SK-N-SH (cell line): ENCODE measurements around the gene EPB41L4A. TPM values are rescaled to one million over a fixed set of nuclear protein-coding genes. Genes with fewer than 3 reads are reported as not detected.

Source experiments
- CTCF ChIA-PET: fragments of 300-600, 350-600 bp; formaldehyde crosslinking; extraction: SDS; loops from one replicate; lab custom pipeline; 2021; lab: Yijun Ruan, JAX
- POLR2A ChIA-PET: fragments of 350-600 bp; sonication (Branson Sonifier 250); formaldehyde crosslinking; extraction: SDS; loops from one replicate; lab custom pipeline; 2020; ENCODE audit warnings: antibody characterized with exemption, inconsistent platforms; lab: Yijun Ruan, JAX
- DNase-seq: peaks from one replicate; pipeline ENCODE4 v3.0.0; 2012
- H2AFZ ChIP-seq: fragments of 200-600 bp; sonication (generic); 2 replicates; pipeline ENCODE4 v1.8.1; 2016; ENCODE audit warnings: antibody characterized with exemption, mild to moderate bottlenecking, low read depth
- H3F3A ChIP-seq: fragments of 200-600 bp; sonication (generic); replicated peaks from 2 replicates; pipeline ENCODE3; 2016; ENCODE audit warnings: antibody characterized with exemption, mild to moderate bottlenecking; ENCODE audit not compliant: insufficient read depth
- H3K27ac ChIP-seq, 2 experiments: fragments of 200-500 bp in 1 of 2; fragments of 200-600 bp in 1 of 2; sonication (Bioruptor generic) in 1 of 2; sonication (generic), shearing (Covaris generic) in 1 of 2; 2 replicates each; pipeline versions ENCODE4 v1.5.1 to v1.6.1; 2014 to 2016; ENCODE audit warnings: low read depth in 2 of 2, inconsistent platforms in 1 of 2, low read length in 1 of 2, mild to moderate bottlenecking in 1 of 2, mixed read lengths in 1 of 2
- H3K27me3 ChIP-seq: fragments of 200-600 bp; sonication (generic), shearing (Covaris generic); 2 replicates; pipeline ENCODE4 v1.6.1; 2016; ENCODE audit warnings: mixed run types; ENCODE audit not compliant: insufficient read depth
- H3K36me3 ChIP-seq, 2 experiments: fragments of 200-500 bp in 1 of 2; fragments of 200-600 bp in 1 of 2; sonication (Bioruptor generic) in 1 of 2; sonication (generic) in 1 of 2; replicated peaks in 1 of 2; 2 replicates each; pipeline versions ENCODE3 to v1.5.1; 2014 to 2016; ENCODE audit warnings: low read length in 1 of 2, mild to moderate bottlenecking in 1 of 2; ENCODE audit not compliant: insufficient read depth in 2 of 2, control insufficient read depth in 1 of 2
- H3K4me1 ChIP-seq, 2 experiments: fragments of 200-500 bp in 1 of 2; fragments of 200-600 bp in 1 of 2; sonication (Bioruptor generic) in 1 of 2; sonication (generic), shearing (Covaris generic) in 1 of 2; 2 replicates each; pipeline versions ENCODE4 v1.5.1 to v1.6.1; 2014 to 2016; ENCODE audit warnings: low read depth in 1 of 2, low read length in 1 of 2, mixed run types in 1 of 2; ENCODE audit not compliant: insufficient read depth in 2 of 2, control insufficient read depth in 1 of 2
- H3K4me2 ChIP-seq: fragments of 200-600 bp; sonication (generic), shearing (Covaris generic); 2 replicates; pipeline ENCODE4 v1.6.1; 2017; ENCODE audit warnings: mixed run types
- H3K4me3 ChIP-seq, 2 experiments: fragments of 200-500 bp in 1 of 2; fragments of 200-600 bp in 1 of 2; sonication (Bioruptor generic) in 1 of 2; sonication (generic), shearing (Covaris generic) in 1 of 2; 2 replicates each; pipeline versions ENCODE4 v1.5.1 to v1.8.1; 2014 to 2016; ENCODE audit warnings: low read depth in 2 of 2, inconsistent platforms in 1 of 2, low read length in 1 of 2, mild to moderate bottlenecking in 1 of 2, mixed read lengths in 1 of 2, moderate library complexity in 1 of 2
- H3K79me2 ChIP-seq: fragments of 200-600 bp; sonication (generic); 2 replicates; pipeline ENCODE4 v1.8.1; 2017; ENCODE audit warnings: mild to moderate bottlenecking; ENCODE audit not compliant: insufficient read depth
- H3K9ac ChIP-seq: fragments of 200-600 bp; sonication (generic); 2 replicates; pipeline ENCODE4 v1.6.1; 2017; ENCODE audit warnings: mixed run types
- H3K9me2 ChIP-seq: fragments of 200-600 bp; sonication (generic); 2 replicates; pipeline ENCODE4 v1.6.1; 2017; ENCODE audit warnings: mixed run types
- H3K9me3 ChIP-seq: fragments of 200-600 bp; sonication (generic); 2 replicates; pipeline ENCODE4 v1.6.1; 2017; ENCODE audit warnings: mixed run types, mild to moderate bottlenecking, moderate library complexity
- H4K20me1 ChIP-seq: fragments of 200-600 bp; sonication (generic); 2 replicates; pipeline ENCODE4 v1.6.1; 2017; ENCODE audit warnings: mild to moderate bottlenecking, mixed run types; ENCODE audit not compliant: insufficient read depth
- CHD2 ChIP-seq: fragments of 150-350 bp; IDR thresholded peaks from 2 replicates; pipeline ENCODE4 v1.6.1; 2018; ENCODE audit warnings: low read length; ENCODE audit not compliant: partially characterized antibody
- FOXM1 ChIP-seq: IDR thresholded peaks from 2 replicates; pipeline ENCODE4 v1.4.0; 2012; ENCODE audit warnings: low read depth, mild to moderate bottlenecking
- POLR2AphosphoS5 ChIP-seq: IDR thresholded peaks from 2 replicates; pipeline ENCODE4 v1.6.1; 2012; ENCODE audit warnings: low read depth, low read length
- RFX5 ChIP-seq: IDR thresholded peaks from 2 replicates; pipeline ENCODE4 v1.6.1; 2012; ENCODE audit warnings: mild to moderate bottlenecking, improper control_type of control experiment, low read length
- WGBS: methylation state at CpG from one replicate; pipeline ENCODE4 v1.1.6; 2017; ENCODE audit warnings: low lambda C conversion rate; 5-methylcytosine and 5-hydroxymethylcytosine counted together
- polyA plus RNA-seq, 3 experiments: library from polyadenylated mRNA; depleted of rRNA; stranded (reverse); fragments of >200 nt; gene quantifications; 2 replicates each; pipeline ENCODE4 v1.2.3, GENCODE V29; 2012
- TF ChIP-seq, protein P1 (sequence below): fragments of 150-350 bp; IDR thresholded peaks from 2 replicates; pipeline ENCODE4 v1.6.1; 2017; ENCODE audit warnings: antibody characterized with exemption, low read length, low read depth, borderline replicate concordance
- TF ChIP-seq, protein P2 (sequence below): IDR thresholded peaks from 2 replicates; pipeline ENCODE4 v1.4.0; 2012; ENCODE audit warnings: low read depth, borderline replicate concordance
- TF ChIP-seq, protein P3 (sequence below): IDR thresholded peaks from 2 replicates; pipeline ENCODE4 v1.6.1; 2012; ENCODE audit warnings: mild to moderate bottlenecking, low read depth, low read length, moderate library complexity

EPB41L4A gene
- polyA plus RNA-seq, 1 of the 3 experiments (the other 2 are of a cell fraction) = 0.07 TPM

DNA sequence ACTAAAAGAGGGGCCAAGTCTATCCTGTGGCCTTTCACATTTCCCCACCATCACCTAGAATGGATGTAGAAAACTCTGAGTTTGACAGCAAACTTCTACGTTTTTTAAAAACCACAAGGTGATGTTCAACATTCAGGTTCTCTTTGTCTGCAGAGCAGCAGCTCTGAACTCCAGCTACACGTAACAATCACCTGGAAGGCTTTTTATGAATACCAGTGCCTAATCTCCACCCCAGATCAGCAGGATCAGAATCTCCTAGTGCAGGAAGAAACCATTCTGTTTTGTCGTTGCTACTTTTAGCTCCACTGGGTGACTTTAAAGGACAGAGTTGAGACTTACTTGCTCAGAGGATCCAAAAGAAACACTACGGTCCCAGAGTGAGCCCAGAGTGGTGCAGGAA lies 44.3 kb downstream of the EPB41L4A start:
- H3K9ac ChIP-seq = no peak overlapping the region
- H3K36me3 ChIP-seq = no peaks in the 10 kb centered on the region
- no peak overlapping the region for H3K4me2 ChIP-seq
- no peaks in the 10 kb centered on the region; the same call in 1 of the 2 replicates for H3K27me3 ChIP-seq
- TF ChIP-seq POLR2AphosphoS5 = no peak
- TF ChIP-seq RFX5 = no peak
- H4K20me1 ChIP-seq = no peaks in the 10 kb centered on the region
- no peaks in the 10 kb centered on the region for H3K4me1 ChIP-seq
- no peak overlapping the region for H3K4me3 ChIP-seq
- no peak overlapping the region for H3K27ac ChIP-seq
- no peak for DNase-seq
- H3K79me2 ChIP-seq = no peaks in the 10 kb centered on the region
- H3K9me2 ChIP-seq = no peaks in the 10 kb centered on the region
- 38% methylated on average over 4 of the region's 4 CpGs for WGBS
- CTCF ChIA-PET = no interaction called here
- H3F3A ChIP-seq = no peaks in the 10 kb centered on the region
- H2AFZ ChIP-seq = no peak overlapping the region
- POLR2A ChIA-PET = no interaction called here
- H3K9me3 ChIP-seq = no peaks in the 10 kb centered on the region

DNA sequence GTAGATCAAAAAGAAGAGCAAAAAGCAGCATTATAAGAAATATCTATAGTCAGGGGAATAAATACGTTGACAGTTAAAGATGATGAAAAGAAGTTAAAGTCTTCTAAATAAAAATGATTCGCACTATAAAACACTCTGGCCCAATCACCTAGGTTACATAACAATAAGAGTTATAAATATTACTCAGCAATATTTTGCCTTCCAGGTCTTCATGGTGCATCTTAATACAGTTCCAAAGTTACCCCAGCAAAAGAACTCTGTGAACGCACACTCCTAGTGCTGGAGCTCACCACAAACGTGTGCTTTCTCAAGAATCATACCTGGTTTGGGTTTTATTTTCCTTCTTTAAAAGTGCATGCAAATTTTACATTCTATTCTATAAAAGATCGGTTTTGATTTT lies 44.7 kb downstream of the EPB41L4A start:
- H3F3A ChIP-seq = no peaks in the 10 kb centered on the region
- H3K4me2 ChIP-seq = no peak overlapping the region
- H3K79me2 ChIP-seq = no peaks in the 10 kb centered on the region
- no peaks in the 10 kb centered on the region for H4K20me1 ChIP-seq
- no peak for TF ChIP-seq POLR2AphosphoS5
- TF ChIP-seq, protein P1, sequence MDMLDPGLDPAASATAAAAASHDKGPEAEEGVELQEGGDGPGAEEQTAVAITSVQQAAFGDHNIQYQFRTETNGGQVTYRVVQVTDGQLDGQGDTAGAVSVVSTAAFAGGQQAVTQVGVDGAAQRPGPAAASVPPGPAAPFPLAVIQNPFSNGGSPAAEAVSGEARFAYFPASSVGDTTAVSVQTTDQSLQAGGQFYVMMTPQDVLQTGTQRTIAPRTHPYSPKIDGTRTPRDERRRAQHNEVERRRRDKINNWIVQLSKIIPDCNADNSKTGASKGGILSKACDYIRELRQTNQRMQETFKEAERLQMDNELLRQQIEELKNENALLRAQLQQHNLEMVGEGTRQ = no peak
- TF ChIP-seq, protein P2, sequence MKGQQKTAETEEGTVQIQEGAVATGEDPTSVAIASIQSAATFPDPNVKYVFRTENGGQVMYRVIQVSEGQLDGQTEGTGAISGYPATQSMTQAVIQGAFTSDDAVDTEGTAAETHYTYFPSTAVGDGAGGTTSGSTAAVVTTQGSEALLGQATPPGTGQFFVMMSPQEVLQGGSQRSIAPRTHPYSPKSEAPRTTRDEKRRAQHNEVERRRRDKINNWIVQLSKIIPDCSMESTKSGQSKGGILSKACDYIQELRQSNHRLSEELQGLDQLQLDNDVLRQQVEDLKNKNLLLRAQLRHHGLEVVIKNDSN = no peak
- no peak for TF ChIP-seq RFX5
- TF ChIP-seq FOXM1 = no peak
- TF ChIP-seq CHD2 = no peak
- TF ChIP-seq, protein P3, sequence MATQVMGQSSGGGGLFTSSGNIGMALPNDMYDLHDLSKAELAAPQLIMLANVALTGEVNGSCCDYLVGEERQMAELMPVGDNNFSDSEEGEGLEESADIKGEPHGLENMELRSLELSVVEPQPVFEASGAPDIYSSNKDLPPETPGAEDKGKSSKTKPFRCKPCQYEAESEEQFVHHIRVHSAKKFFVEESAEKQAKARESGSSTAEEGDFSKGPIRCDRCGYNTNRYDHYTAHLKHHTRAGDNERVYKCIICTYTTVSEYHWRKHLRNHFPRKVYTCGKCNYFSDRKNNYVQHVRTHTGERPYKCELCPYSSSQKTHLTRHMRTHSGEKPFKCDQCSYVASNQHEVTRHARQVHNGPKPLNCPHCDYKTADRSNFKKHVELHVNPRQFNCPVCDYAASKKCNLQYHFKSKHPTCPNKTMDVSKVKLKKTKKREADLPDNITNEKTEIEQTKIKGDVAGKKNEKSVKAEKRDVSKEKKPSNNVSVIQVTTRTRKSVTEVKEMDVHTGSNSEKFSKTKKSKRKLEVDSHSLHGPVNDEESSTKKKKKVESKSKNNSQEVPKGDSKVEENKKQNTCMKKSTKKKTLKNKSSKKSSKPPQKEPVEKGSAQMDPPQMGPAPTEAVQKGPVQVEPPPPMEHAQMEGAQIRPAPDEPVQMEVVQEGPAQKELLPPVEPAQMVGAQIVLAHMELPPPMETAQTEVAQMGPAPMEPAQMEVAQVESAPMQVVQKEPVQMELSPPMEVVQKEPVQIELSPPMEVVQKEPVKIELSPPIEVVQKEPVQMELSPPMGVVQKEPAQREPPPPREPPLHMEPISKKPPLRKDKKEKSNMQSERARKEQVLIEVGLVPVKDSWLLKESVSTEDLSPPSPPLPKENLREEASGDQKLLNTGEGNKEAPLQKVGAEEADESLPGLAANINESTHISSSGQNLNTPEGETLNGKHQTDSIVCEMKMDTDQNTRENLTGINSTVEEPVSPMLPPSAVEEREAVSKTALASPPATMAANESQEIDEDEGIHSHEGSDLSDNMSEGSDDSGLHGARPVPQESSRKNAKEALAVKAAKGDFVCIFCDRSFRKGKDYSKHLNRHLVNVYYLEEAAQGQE = no peak
- WGBS = 54% methylated on average over 5 of the region's 5 CpGs
- H3K9me2 ChIP-seq = no peaks in the 10 kb centered on the region
- H2AFZ ChIP-seq = no peak overlapping the region
- no peak for DNase-seq
- no peaks in the 10 kb centered on the region for H3K9me3 ChIP-seq
- H3K27me3 ChIP-seq = no peaks in the 10 kb centered on the region; the same call in 1 of the 2 replicates
- H3K27ac ChIP-seq = no peak overlapping the region
- no peak overlapping the region for H3K4me3 ChIP-seq
- no peaks in the 10 kb centered on the region for H3K4me1 ChIP-seq
- H3K36me3 ChIP-seq = no peaks in the 10 kb centered on the region
- POLR2A ChIA-PET = no interaction called here
- no peak overlapping the region for H3K9ac ChIP-seq
- CTCF ChIA-PET = no interaction called here
